ENCODE results near the gene ABCG4. TPM values are rescaled to one million over a fixed set of nuclear protein-coding genes. Genes with fewer than 3 reads are reported as not detected.

The ABCG4 gene
- total and polyA plus RNA-seq, 8 donors: 0.06 to 0.37 (median 0.10) TPM; not detected in 5

DNA sequence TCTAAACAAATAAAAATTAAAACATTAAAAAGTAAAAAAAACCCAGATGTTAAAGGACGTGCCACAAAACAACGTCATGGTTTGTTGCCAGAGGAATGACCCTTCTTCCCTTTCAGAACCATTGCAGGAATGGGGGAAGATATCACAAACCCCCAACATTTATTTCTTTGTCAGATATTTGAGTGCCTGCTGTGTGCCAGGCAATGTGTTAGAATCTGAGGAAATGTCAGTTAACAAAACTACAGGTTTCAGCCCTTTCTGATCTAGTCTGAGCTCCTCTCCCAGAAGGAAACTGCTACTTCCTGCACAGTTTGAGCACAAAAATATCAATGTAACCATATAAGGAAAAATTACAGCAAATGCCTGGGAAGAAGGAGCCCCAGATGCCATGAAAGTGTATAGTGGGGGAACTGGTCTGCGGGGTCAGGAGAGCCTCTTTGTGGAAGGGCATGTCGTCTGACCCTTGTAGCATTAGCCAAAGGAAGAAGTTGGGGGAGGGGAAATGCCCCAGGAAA, 29.4 kb downstream of the ABCG4 start:
- TF ChIP-seq, protein P1, sequence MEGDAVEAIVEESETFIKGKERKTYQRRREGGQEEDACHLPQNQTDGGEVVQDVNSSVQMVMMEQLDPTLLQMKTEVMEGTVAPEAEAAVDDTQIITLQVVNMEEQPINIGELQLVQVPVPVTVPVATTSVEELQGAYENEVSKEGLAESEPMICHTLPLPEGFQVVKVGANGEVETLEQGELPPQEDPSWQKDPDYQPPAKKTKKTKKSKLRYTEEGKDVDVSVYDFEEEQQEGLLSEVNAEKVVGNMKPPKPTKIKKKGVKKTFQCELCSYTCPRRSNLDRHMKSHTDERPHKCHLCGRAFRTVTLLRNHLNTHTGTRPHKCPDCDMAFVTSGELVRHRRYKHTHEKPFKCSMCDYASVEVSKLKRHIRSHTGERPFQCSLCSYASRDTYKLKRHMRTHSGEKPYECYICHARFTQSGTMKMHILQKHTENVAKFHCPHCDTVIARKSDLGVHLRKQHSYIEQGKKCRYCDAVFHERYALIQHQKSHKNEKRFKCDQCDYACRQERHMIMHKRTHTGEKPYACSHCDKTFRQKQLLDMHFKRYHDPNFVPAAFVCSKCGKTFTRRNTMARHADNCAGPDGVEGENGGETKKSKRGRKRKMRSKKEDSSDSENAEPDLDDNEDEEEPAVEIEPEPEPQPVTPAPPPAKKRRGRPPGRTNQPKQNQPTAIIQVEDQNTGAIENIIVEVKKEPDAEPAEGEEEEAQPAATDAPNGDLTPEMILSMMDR (IDR thresholded peaks at IDR 0.05): no peak
- TF ChIP-seq POLR2A (IDR thresholded peaks at IDR 0.05) (no peak), EP300 (IDR thresholded peaks at IDR 0.05) (no peak), POLR2AphosphoS5 (IDR thresholded peaks at IDR 0.05) (no peak)
- intact Hi-C loops (cut with DNase I; ENCODE audit: low total_unique reads): no loop called here
- no peak for DNase-seq
- Histone ChIP-seq H3K36me3 (peaks cover 20 to 88% (median 75%) of the 10 kb centered on the region in 4 donors), H3K27me3 (no peaks in the 10 kb centered on the region), H3K4me3 (no peak overlapping the region), H3K27ac (no peak overlapping the region), H3K4me1 (peaks cover 0 to 10% (median 0%) of the 10 kb centered on the region in 4 donors), H3K9me3 (no peaks in the 10 kb centered on the region)
- WGBS, 5 donors: 65 to 78% (median 69%) methylated on average over 4 of the region's 4 CpGs

- Histone ChIP-seq H3K27ac (no peak overlapping the region), H3K4me3 (no peak overlapping the region), H3K27me3 (no peaks in the 10 kb centered on the region), H3K4me1 (peaks cover 0 to 10% (median 0%) of the 10 kb centered on the region in 4 donors), H3K9me3 (no peaks in the 10 kb centered on the region), H3K36me3 (peaks cover 11 to 85% (median 70%) of the 10 kb centered on the region in 4 donors)
- DNase-seq: no peak
- intact Hi-C loops (cut with DNase I; ENCODE audit: low total_unique reads): no loop called here
- WGBS, 5 donors: 92 to 96% (median 96%) methylated on average over 6 of the region's 6 CpGs
- TF ChIP-seq, protein P1 (IDR thresholded peaks at IDR 0.05): no peak
- no peak for TF ChIP-seq POLR2A (IDR thresholded peaks at IDR 0.05)
- no peak for TF ChIP-seq POLR2AphosphoS5 (IDR thresholded peaks at IDR 0.05)
These were observed 30.5 kb downstream of the ABCG4 start for GRCh38 chr11:119179342-119179741.

GRCh38 chr11:119179983-119180382, 31.1 kb downstream of the ABCG4 start:
- TF ChIP-seq, protein P1 (IDR thresholded peaks at IDR 0.05): no peak
- TF ChIP-seq POLR2A (IDR thresholded peaks at IDR 0.05): no peak
- TF ChIP-seq POLR2AphosphoS5 (IDR thresholded peaks at IDR 0.05): no peak
- TF ChIP-seq EP300 (IDR thresholded peaks at IDR 0.05): no peak
- Histone ChIP-seq H3K36me3 (peaks cover 5 to 78% (median 64%) of the 10 kb centered on the region in 4 donors), H3K27me3 (no peaks in the 10 kb centered on the region), H3K4me3 (no peak overlapping the region), H3K9me3 (no peaks in the 10 kb centered on the region), H3K27ac (no peak overlapping the region), H3K4me1 (peaks cover 0 to 7% (median 0%) of the 10 kb centered on the region in 4 donors)
- 83 to 92% (median 86%) methylated on average over 9 to 10 of the region's 10 CpGs for WGBS, 5 donors
- peak in 1 of 2 donors; percentile 63 for DNase-seq
- intact Hi-C loops (cut with DNase I; ENCODE audit: low total_unique reads): no loop called here

DNA sequence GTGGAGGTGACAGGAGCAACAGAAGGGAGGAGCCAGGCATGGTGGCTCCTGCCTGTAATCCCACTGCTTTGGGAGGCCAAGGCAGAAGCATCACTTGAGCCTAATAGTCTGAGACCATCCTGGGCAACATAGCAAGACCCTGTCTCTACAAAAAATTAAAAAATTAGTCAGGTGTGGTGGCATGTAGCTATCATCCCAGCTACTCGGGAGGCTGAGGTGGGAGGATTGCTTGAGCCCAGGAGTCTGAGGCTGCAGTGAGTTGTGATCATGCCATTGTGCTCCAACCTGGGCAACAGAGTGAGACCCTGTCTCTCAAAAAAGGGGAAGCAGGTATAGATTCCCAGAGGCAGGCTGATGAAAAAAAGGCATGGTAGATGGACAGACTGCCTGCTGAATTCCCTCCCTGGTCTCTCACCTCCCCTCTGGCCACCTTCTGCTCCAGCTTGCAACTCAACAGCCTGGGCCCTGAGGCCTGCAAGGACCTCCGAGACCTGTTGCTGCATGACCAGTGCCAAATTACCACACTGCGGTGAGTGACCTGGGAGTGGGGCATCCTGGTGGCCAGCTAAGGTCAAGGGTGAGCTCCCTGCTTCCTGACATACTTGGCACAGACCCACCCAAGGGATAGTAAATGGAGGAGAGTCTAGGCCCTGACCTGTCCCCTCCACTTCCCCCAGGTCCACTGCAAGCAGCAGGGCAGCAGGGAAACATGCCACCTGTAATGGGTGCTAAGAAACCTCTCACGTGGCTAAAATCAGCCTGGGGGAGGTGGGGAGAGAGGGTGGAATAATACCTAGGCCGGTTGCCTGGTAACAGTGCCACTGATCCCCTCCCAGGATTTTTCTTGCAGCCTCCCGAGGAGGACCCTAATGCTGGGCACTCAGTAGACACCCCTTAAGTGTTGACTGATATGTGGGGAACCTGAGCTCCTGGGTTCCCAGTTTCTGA, 32.2 kb downstream of the ABCG4 start:
- Histone ChIP-seq H3K27ac (no peak overlapping the region), H3K4me1 (peaks cover 5 to 8% (median 8%) of the 10 kb centered on the region in 4 donors), H3K9me3 (no peaks in the 10 kb centered on the region), H3K27me3 (peaks cover 0 to 2% (median 0%) of the 10 kb centered on the region in 3 donors), H3K4me3 (no peak overlapping the region), H3K36me3 (peaks cover 5 to 68% (median 55%) of the 10 kb centered on the region in 4 donors)
- DNase-seq: no peak
- TF ChIP-seq POLR2AphosphoS5 (IDR thresholded peaks at IDR 0.05): no peak
- 77 to 87% (median 84%) methylated on average over 6 of the region's 6 CpGs for WGBS, 5 donors
- intact Hi-C loops (cut with DNase I; ENCODE audit: low total_unique reads): no loop called here
